ENCODE data around the gene MAML2.

The MAML2 gene

DNA sequence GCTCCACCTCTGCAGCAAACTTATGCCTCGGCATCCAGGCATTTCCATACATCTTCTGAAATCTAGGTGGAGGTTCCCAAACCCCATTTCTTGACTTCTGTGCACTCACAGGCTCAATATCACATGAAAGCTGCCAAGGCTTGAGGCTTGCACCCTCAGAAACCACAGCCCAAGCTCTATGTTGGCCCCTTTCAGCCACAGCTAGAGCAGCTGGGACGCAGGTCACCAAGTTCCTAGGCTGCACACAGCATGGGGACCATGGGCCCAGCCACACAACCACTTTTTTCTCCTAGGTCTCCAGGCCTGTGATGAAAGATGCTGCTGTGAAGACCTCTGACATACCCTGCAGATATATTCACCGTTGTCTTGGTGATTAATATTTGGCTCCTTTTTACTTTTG is 394.4 kb downstream of the MAML2 start:
- no peak for DNase-seq
- Histone ChIP-seq H3K4me1 (ENCODE audit: insufficient read depth, low read length) (no peaks in the 10 kb centered on the region), H3K79me2 (ENCODE audit: insufficient read depth, low read length) (no peaks in the 10 kb centered on the region), H4K20me1 (ENCODE audit: insufficient read depth, low read length) (no peaks in the 10 kb centered on the region), H3K36me3 (ENCODE audit: insufficient read depth, low read length) (no peaks in the 10 kb centered on the region), H3K4me3 (ENCODE audit: low read depth in 1 of 2, low read length in 2 of 2) (no peak overlapping the region), H3K27ac (ENCODE audit: low read length) (no peak overlapping the region), H2AFZ (ENCODE audit: low read depth, low read length) (no peak overlapping the region), H3K9me3 (ENCODE audit: insufficient read depth, low read length, severe bottlenecking) (peaks cover 20% of the 10 kb centered on the region), H3K27me3 (ENCODE audit: insufficient read depth, low read length, poor library complexity) (no peaks in the 10 kb centered on the region), H3K9ac (ENCODE audit: low read depth, low read length) (no peak overlapping the region), H3K4me2 (ENCODE audit: insufficient read depth, low read length) (no peak overlapping the region)
- ATAC-seq (ENCODE audit: insufficient read depth, low read depth) = no peak
- TF ChIP-seq, protein P1, sequence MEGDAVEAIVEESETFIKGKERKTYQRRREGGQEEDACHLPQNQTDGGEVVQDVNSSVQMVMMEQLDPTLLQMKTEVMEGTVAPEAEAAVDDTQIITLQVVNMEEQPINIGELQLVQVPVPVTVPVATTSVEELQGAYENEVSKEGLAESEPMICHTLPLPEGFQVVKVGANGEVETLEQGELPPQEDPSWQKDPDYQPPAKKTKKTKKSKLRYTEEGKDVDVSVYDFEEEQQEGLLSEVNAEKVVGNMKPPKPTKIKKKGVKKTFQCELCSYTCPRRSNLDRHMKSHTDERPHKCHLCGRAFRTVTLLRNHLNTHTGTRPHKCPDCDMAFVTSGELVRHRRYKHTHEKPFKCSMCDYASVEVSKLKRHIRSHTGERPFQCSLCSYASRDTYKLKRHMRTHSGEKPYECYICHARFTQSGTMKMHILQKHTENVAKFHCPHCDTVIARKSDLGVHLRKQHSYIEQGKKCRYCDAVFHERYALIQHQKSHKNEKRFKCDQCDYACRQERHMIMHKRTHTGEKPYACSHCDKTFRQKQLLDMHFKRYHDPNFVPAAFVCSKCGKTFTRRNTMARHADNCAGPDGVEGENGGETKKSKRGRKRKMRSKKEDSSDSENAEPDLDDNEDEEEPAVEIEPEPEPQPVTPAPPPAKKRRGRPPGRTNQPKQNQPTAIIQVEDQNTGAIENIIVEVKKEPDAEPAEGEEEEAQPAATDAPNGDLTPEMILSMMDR (IDR thresholded peaks at IDR 0.05; ENCODE audit: borderline replicate concordance, extremely low read depth, low read length, poor library complexity, severe bottlenecking) = no peak
- TF ChIP-seq EZH2 (IDR thresholded peaks at IDR 0.05; ENCODE audit: borderline replicate concordance, low read depth, low read length, severe bottlenecking) = no peak

DNA sequence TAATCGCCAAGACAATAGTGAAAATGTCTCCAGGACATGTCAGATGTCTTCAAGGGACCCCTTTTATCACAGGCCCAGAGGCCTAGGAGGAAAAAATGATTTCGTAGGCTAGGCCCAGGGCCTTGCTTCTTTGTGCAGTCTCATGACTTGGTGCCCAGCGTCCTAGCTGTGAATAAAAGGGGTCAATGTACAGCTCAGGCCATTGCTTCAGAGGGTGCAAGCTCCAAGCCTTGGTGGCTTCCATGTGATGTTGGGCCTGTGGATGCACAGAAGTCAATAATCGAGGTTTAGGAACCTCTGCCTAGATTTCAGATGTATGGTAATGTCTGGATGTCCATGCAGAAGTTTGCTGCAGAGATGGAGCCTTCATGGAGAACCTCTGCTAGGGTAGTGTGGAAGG is 398.4 kb downstream of the MAML2 start:
- Histone ChIP-seq H3K9me3 (ENCODE audit: insufficient read depth, low read length, severe bottlenecking) (peaks cover 20% of the 10 kb centered on the region), H3K27ac (ENCODE audit: low read length) (no peak overlapping the region), H3K27me3 (ENCODE audit: insufficient read depth, low read length, poor library complexity) (no peaks in the 10 kb centered on the region), H3K9ac (ENCODE audit: low read depth, low read length) (no peak overlapping the region), H3K4me2 (ENCODE audit: insufficient read depth, low read length) (no peak overlapping the region), H4K20me1 (ENCODE audit: insufficient read depth, low read length) (no peaks in the 10 kb centered on the region), H3K36me3 (ENCODE audit: insufficient read depth, low read length) (no peaks in the 10 kb centered on the region), H3K4me3 (ENCODE audit: low read depth in 1 of 2, low read length in 2 of 2) (no peak overlapping the region), H2AFZ (ENCODE audit: low read depth, low read length) (no peak overlapping the region), H3K4me1 (ENCODE audit: insufficient read depth, low read length) (no peaks in the 10 kb centered on the region), H3K79me2 (ENCODE audit: insufficient read depth, low read length) (no peaks in the 10 kb centered on the region)
- ATAC-seq (ENCODE audit: insufficient read depth, low read depth) (no peak), DNase-seq (no peak)
- TF ChIP-seq EZH2 (IDR thresholded peaks at IDR 0.05; ENCODE audit: borderline replicate concordance, low read depth, low read length, severe bottlenecking) = no peak
- TF ChIP-seq, protein P1 (IDR thresholded peaks at IDR 0.05; ENCODE audit: borderline replicate concordance, extremely low read depth, low read length, poor library complexity, severe bottlenecking) = no peak

DNA sequence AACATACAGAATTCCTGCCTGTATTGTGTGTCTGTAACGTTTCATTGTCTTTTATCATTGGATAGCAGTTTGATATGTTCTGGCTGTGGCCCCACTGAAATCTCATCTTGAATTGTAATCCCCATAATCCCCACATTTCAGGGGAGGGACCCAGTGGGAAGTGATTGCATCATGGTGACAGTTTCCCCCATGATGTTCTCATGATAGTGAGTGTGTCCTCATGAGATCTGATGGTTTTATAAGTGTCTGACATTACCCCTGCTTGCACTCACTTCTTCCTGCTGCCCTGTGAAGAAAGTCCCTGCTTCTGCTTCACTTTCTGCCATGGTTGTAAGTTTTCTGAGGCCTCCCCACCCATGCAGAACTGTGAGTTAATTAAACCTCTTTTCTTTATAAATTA is 399.4 kb downstream of the MAML2 start:
- no peak for DNase-seq
- no peak overlapping the region for H3K4me2 ChIP-seq (ENCODE audit: insufficient read depth, low read length)
- H3K36me3 ChIP-seq (ENCODE audit: insufficient read depth, low read length) = no peaks in the 10 kb centered on the region
- TF ChIP-seq, protein P1 (IDR thresholded peaks at IDR 0.05; ENCODE audit: borderline replicate concordance, extremely low read depth, low read length, poor library complexity, severe bottlenecking) = no peak
- TF ChIP-seq EZH2 (IDR thresholded peaks at IDR 0.05; ENCODE audit: borderline replicate concordance, low read depth, low read length, severe bottlenecking) = no peak
- no peak overlapping the region for H3K27ac ChIP-seq (ENCODE audit: low read length)
- H3K27me3 ChIP-seq (ENCODE audit: insufficient read depth, low read length, poor library complexity) = no peaks in the 10 kb centered on the region
- no peak for ATAC-seq (ENCODE audit: insufficient read depth, low read depth)
- no peak overlapping the region for H3K9ac ChIP-seq (ENCODE audit: low read depth, low read length)
- H3K4me1 ChIP-seq (ENCODE audit: insufficient read depth, low read length) = no peaks in the 10 kb centered on the region
- H3K79me2 ChIP-seq (ENCODE audit: insufficient read depth, low read length) = no peaks in the 10 kb centered on the region
- H4K20me1 ChIP-seq (ENCODE audit: insufficient read depth, low read length) = no peaks in the 10 kb centered on the region
- H3K9me3 ChIP-seq (ENCODE audit: insufficient read depth, low read length, severe bottlenecking) = peaks cover 17% of the 10 kb centered on the region
- no peak overlapping the region for H2AFZ ChIP-seq (ENCODE audit: low read depth, low read length)
- H3K4me3 ChIP-seq (ENCODE audit: low read depth in 1 of 2, low read length in 2 of 2) = no peak overlapping the region

DNA sequence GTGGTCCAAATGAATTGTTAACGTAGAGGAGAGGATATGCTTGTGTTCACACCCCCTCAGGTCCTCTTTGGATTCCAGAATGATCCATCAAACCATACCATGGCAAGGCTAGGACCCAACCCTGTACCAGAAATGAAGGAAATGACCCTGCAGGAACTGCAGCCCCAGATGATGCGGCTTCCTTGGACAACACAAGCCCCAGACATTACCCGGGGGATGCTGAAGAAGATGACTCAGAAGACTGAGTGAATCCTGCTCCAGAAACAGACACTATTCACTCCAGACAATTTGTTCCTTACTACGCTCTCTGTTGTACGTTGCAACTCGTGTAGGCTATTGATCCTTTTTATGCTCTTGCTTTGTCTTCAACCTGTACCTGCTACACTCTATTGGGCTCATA is 403.9 kb downstream of the MAML2 start:
- no peak overlapping the region for H3K9ac ChIP-seq (ENCODE audit: low read depth, low read length)
- no peaks in the 10 kb centered on the region for H3K79me2 ChIP-seq (ENCODE audit: insufficient read depth, low read length)
- H3K4me3 ChIP-seq (ENCODE audit: low read depth in 1 of 2, low read length in 2 of 2) = no peak overlapping the region
- DNase-seq = no peak
- H3K4me2 ChIP-seq (ENCODE audit: insufficient read depth, low read length) = no peak overlapping the region
- H3K27me3 ChIP-seq (ENCODE audit: insufficient read depth, low read length, poor library complexity) = no peaks in the 10 kb centered on the region
- H3K4me1 ChIP-seq (ENCODE audit: insufficient read depth, low read length) = no peaks in the 10 kb centered on the region
- H2AFZ ChIP-seq (ENCODE audit: low read depth, low read length) = no peak overlapping the region
- no peak overlapping the region for H3K27ac ChIP-seq (ENCODE audit: low read length)
- H3K9me3 ChIP-seq (ENCODE audit: insufficient read depth, low read length, severe bottlenecking) = peaks cover 3% of the 10 kb centered on the region
- no peaks in the 10 kb centered on the region for H3K36me3 ChIP-seq (ENCODE audit: insufficient read depth, low read length)
- no peak for TF ChIP-seq EZH2 (IDR thresholded peaks at IDR 0.05; ENCODE audit: borderline replicate concordance, low read depth, low read length, severe bottlenecking)
- TF ChIP-seq, protein P1 (IDR thresholded peaks at IDR 0.05; ENCODE audit: borderline replicate concordance, extremely low read depth, low read length, poor library complexity, severe bottlenecking) = no peak
- no peak for ATAC-seq (ENCODE audit: insufficient read depth, low read depth)
- H4K20me1 ChIP-seq (ENCODE audit: insufficient read depth, low read length) = no peaks in the 10 kb centered on the region

All from DND-41 (cell line).